Activated CD8-positive, alpha-beta memory T cell treated with anti-CD3 and anti-CD28 coated beads, Interleukin-2, amount 50 U/mL, for 48 hours (primary cell): ENCODE results near the gene TTC31.

Source experiments
- DNase-seq: peaks from one replicate; pipeline ENCODE4 v3.0.0-alpha.2; 2020

Gene TTC31

DNA sequence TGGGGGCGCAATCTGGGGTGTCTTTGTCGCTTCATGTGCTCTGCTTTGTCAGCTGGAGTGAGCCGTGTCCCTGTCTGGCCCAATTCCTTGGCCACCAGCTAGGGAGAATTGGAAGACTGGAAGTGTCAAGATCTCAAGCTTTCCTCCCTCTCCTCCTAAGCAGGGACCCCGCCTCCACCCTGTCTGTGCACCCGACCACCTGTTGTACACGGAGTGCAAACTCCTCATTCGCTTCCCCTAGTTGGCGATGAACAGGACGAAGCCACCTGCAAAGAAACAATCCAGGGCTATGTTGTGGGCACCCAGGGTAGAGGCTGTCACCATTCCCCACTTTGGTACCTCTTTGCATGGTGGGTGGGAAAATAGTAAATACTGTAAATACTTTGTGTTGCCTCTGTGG, 44.9 kb downstream of the TTC31 start:
- DNase-seq: no peak

DNA sequence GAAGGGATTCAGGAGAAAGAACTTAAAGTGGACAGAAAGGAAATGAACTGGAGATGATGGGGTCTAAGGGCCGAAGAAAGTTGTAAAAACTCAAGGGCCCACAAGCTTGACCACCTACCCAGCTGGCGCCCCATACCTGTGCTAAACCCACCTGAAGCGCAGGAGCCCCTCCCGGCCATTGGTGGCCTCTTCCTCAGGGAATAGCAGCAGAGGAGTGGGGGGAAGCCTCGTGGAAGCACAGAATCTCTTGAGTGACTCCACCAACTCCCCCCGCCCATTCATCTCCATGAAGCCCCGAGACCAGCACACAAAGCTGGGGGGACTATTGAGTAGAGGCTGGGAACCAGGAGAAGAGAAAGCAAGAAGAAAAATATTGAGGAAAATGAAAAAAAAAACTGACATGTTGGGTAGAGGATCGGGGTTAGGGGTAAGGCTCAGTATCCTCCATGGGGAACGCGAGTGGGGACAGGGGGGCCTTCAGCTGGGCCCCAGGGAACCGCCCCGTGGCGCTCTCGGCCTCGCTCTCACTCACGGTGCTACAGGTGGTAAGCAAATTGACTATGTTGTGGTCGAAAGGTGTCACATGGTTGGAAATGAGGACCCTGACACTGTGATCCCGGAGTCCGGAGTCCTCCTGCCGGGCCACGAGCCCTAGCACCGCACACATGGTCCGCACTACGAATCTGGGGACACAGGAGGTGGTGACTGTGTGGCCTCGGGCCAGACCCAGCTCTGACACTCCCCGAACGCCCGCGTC, 45.9 kb downstream of the TTC31 start:
- DNase-seq: no peak

DNA sequence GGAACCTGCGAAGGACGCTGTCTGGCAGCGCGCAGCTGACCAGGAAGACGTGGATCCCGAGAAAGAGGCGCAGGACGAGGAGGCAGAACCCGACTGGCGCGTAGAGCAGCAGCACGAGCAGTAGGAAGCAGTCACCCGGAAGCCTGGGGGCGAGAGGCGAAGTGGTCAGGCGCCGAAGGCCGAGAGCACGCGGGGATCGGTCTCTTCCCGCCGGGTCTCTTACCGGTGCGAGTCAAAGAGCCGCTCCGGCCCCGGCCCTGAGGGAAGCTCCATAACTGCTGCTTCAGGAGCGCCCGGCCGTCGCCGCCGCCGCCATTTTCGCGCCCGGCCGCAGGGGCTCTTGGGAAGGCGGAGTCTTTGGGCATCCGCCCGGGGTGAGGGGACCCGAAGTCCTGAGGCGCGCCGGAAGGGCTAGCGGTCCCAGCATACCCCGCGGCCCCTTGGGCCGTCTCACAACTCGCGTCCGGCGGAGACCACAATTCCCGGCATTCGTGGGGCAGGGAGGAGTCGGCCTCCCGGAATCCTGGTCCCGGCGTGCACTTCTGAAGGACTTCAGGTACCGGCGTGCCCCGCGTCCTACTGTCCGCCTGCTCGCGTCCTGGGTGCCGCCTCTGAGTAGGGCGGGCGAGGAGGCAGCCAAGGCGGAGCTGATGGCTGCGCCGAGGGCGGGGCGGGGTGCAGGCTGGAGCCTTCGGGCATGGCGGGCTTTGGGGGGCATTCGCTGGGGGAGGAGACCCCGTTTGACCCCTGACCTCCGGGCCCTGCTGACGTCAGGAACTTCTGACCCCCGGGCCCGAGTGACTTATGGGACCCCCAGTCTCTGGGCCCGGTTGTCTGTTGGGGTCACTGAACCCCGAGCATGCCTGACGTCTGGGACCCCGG, 46.7 kb downstream of the TTC31 start, which contains the start of the genes AUP1 and HTRA2:
TSS of gene AUP1 (minus strand) at position 350 of the 882 bp plus-strand sequence. CDS start at position 273, 77 bp downstream.
TSS of gene HTRA2 (plus strand) at position 577 of the 882 bp plus-strand sequence. CDS start at position 651, 74 bp downstream.
- peak; percentile 95 for DNase-seq

GRCh38 chr2:74530239-74531187, 47.6 kb downstream of the TTC31 start:
- DNase-seq: peak; percentile 72

GRCh38 chr2:74531666-74532065, 48.8 kb downstream of the TTC31 start:
- DNase-seq: no peak

GRCh38 chr2:74532222-74532621, 49.3 kb downstream of the TTC31 start:
- DNase-seq: no peak

DNA sequence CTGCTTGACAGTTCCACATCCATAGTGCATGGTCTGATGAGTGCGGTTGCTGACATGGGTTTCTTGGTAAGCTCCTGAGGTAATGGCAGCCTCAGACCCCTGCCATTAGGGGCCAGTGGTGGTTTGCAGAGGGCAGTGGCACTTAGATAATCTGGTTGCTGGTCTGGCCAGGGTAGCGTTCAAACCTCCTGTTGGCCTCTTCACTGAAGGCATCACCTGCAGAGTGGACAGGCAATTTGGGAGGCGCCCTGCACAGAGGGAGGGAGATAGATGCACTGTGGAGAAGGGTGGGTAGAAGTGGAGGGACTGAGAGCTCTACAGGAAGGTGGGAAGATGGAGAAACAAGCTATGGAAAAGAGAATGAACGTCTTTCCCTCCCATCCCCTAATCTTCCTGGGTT, 50.6 kb downstream of the TTC31 start:
- DNase-seq: no peak

- no peak for DNase-seq
These were observed 51.5 kb downstream of the TTC31 start for GRCh38 chr2:74534411-74534810.

GRCh38 chr2:74535440-74535965, 52.6 kb downstream of the TTC31 start:
- no peak for DNase-seq

DNA sequence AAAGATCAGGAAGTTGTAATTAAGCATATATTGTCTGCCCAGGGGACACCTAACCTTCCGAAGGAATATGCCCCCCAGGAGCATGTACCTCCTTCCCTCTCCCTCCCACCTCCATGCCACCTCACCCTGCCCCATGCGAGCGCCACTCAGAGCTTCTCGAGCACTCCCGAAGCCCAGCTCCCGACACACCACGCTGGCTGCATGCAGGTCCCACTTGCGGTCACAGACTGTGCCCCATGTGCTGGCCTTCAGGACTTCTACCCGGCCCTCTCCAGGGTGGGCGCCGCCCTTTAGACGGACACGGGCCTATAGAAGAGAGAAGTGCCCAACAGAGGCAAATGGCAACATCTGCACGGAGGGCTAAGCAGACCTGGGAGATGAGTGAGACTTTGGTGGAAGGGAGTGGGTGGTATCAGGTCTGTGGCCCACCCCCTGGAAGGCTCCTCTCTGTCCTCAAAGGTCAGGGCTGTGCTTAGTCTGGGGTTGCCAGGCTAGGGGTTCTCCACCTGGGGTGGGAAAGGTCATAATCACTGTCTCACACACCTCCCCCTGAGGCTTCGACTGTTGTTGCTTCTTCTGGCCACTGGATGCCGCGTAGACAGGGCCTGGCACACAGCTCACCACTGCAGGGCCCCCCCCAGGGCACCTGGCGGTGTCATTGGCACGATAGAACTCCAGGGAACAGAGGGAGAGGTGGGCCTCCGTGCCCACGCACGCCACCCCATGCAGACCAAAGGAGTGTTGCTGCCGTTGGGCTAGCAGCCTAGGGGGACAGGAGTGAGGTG, 53.5 kb downstream of the TTC31 start:
- DNase-seq: no peak

DNA sequence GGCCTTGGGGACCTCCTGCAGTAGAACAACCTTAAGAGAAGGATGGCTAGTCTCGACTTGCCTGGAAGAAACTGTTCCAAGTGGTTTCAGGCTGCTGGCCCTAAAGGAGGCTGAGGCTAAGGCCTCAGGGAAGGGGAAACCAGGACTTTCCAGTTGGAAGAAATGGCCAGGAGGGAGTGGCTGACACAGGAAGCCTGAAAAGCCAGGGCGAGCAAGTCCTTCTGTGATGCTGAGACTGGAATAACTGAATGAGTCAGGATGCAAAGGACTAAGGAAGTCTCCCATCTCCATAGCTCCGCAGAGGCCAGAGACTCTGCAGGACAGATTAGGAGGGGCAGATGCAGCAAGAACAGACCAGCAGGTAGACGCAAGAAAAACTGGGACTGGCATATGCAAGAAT, 54.3 kb downstream of the TTC31 start:
- no peak for DNase-seq

GRCh38 chr2:74538881-74539339, 56.0 kb downstream of the TTC31 start:
- no peak for DNase-seq

GRCh38 chr2:74540291-74540690, 57.4 kb downstream of the TTC31 start:
- DNase-seq: no peak

DNA sequence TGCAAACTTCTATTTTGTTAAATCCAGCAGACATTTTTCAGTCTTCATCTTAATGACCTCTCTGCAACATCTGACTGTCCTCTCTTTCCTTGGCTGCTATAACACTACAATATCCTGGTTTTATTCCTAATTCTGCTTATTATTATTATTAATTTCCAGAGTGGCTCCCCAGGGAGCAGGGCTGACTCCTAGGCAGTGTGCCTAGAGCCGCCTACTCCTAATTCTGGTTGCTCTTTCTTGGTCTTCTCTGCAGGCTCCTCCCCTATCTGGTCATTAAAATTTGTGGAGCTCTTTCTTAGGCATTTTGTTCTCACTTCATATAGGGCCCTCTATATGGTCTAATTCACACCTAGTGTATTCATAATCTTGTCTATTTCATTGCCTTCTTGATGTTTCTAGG, 60.1 kb downstream of the TTC31 start:
- no peak for DNase-seq
